Occipital lobe (tissue), 2 donors: Measurements from ENCODE around the gene TAF1C. TPM values are rescaled to one million over a fixed set of nuclear protein-coding genes. Genes with fewer than 3 reads are reported as not detected.
"Not testable (repeated sequence)": the region's sequence is repeated elsewhere in the genome, so short reads cannot be mapped to it uniquely, and the experiment has no call there.

ENCODE experiments used
- DNase-seq: peaks from one replicate; lab custom pipeline; 2025; lab: John Stamatoyannopoulos, UW
- total RNA-seq: library from RNA; depleted of rRNA; stranded (reverse); fragments of >200 nt; gene quantifications from one replicate; pipeline ENCODE4 v1.2.3, GENCODE V29; 2014

Gene TAF1C, protein sequence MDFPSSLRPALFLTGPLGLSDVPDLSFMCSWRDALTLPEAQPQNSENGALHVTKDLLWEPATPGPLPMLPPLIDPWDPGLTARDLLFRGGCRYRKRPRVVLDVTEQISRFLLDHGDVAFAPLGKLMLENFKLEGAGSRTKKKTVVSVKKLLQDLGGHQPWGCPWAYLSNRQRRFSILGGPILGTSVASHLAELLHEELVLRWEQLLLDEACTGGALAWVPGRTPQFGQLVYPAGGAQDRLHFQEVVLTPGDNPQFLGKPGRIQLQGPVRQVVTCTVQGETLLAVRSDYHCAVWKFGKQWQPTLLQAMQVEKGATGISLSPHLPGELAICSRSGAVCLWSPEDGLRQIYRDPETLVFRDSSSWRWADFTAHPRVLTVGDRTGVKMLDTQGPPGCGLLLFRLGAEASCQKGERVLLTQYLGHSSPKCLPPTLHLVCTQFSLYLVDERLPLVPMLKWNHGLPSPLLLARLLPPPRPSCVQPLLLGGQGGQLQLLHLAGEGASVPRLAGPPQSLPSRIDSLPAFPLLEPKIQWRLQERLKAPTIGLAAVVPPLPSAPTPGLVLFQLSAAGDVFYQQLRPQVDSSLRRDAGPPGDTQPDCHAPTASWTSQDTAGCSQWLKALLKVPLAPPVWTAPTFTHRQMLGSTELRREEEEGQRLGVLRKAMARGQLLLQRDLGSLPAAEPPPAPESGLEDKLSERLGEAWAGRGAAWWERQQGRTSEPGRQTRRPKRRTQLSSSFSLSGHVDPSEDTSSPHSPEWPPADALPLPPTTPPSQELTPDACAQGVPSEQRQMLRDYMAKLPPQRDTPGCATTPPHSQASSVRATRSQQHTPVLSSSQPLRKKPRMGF
- 14.3 TPM for total RNA-seq

DNA sequence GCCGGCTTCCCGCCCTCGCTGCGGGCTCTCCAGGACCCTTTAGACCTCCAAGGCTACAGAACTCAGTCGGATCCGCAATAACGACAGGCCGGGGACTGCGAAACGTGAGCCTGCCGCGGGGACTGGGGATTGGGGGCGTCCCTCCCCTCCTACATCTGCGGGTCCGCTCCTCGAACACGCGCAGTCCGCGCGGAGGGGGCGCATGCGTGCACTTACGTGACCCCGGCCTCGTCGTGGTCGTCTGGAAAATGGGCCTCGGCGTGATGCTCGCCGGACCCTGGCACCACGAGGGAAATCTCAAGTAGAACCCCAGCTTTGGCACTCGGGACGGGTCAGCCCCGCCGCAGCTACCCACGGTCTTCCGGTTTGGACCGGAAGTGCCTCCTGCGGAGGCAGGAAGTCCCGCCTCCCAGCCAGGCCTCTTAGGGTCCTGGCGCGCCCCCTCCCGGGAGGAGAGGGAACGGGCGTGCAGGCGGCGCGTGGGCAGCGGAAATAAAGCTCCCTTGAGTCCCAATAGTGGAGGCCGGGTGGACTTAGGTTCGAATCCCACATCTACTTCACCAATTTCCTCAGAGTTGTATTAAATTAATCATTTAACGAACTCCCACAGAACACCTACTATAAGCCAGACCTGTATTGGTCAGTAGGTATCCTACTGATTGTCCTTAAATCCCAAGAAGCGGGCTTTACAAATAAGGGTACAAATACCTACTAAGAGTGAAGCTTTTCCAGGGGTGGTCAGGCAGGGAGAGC, at the start of gene TAF1C:
Gene TAF1C (minus strand): TSS at position 373 of the 753 bp plus-strand sequence. CDS start 2,069 bp downstream, outside the sequence.
- DNase-seq, result peak; percentile 78

DNA sequence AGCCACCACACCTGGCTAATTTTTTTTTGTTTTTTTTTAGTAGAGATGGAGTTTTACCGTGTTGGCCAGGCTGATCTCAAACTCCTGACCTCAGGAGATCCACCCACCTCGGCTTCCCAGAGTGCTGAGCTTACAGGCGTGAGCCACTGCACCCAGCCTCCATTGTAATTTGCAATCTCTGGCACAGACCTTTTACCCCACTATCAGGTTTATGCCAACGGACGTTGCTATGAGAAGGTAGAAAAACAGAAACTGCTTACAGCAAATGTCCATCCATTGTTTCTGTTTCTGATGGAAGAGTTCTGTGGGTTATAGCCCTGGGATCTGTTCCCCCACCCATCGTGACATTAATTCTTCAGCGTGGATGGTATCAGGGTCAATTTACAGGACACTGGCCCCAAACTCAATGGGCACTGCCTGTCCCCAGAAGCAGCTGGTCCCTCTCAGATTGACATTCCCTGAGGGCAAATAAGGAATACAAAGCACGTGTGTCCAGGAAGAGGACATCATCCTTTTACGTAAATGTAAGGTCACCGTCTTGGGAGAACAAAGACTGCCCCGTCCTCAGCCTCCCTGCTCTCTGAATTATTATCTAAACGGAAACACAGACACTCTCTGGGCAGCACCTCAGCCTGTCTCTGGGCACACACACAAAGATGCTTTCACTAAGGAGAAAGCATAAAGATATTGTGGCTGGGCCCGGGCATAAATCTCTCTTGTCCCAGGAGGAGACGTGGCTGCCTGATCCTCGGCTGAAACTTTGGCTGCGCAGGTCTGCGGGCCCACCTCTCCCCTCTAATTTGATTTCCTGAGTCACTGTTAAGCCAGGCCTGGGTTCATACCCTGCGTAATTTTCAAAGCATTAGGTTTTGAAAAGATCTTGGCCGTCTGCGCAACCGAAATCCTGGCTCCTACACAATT, 47.7 kb upstream of the TAF1C start:
- no peak for DNase-seq

DNA sequence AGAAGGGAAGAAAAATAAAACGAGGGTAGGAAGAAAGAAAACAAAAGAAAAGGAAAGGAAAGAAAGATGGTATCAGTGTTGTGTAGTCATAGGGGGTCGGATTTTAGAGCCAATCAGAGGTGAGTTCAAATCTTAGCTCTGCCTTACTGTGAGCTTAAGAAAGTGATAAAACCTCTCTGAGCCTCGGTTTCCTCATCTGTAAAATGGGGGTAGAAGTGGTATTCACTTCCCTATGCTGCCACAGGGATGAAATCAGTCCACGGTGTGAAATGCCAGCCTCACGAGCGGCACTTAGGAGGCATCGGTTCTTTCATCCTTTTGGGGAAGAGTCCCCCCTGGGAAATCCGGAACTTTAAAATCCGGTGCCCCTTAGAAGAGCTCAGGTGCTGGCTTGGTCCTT, 46.9 kb upstream of the TAF1C start:
- DNase-seq, result no peak

DNA sequence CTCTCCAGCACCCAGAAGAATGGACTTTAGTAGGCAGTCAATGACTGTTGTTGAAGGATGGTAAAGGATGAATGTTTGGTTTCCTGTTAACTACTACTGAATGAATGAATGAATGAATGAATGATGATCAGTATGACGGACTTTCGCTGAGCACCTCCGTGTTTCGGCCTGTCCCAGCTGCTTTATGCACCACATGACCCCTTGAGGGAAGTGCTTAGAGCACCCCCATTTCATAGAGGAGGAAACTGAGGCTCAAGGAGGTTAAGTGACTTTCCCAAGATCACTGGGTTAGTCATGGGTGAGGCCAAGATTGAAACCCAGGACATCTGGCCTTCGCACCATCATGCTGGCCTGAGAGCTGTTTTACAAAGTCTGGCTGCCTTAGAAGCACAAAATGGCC, 46.1 kb upstream of the TAF1C start:
- DNase-seq, result no peak

DNA sequence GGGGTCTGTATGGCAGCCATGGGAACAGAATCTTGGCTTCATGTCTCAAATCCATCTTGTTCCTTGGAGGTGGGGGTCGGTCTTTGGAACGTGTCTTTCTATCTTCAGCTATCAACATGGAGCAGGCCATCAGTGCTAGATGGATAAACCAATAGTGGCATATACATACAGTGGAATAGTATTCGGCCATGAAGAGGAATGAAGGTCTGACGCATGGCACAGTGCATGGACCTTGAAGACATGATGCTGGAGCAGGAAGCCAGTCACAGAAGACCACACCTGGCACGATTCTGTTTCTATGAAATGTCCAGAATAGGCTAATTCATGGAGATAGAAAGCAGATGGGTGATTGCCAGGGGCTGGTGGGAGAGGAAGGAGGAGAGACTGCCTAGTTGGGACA, 45.2 kb upstream of the TAF1C start:
- DNase-seq, result no peak

DNA sequence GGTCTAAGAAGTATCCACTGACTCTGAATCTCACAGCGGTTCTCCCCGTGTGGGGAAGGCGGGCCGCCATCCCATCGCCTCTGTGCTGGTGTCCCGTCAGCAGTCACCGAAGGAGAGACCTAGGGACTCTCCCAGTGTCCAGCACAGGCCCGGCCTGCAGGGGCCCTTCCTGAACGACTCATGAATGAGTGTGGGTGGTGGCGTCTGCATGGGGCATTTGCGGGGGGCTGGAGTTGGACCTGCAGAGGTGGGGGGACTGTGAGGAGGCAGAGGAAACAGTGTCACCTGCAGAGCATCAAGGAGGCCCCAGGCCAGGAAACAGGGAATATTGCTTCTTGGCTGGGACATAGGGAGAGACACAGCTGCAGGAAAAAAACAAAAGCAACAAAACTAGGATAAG, 42.6 kb upstream of the TAF1C start:
- no peak for DNase-seq

DNA sequence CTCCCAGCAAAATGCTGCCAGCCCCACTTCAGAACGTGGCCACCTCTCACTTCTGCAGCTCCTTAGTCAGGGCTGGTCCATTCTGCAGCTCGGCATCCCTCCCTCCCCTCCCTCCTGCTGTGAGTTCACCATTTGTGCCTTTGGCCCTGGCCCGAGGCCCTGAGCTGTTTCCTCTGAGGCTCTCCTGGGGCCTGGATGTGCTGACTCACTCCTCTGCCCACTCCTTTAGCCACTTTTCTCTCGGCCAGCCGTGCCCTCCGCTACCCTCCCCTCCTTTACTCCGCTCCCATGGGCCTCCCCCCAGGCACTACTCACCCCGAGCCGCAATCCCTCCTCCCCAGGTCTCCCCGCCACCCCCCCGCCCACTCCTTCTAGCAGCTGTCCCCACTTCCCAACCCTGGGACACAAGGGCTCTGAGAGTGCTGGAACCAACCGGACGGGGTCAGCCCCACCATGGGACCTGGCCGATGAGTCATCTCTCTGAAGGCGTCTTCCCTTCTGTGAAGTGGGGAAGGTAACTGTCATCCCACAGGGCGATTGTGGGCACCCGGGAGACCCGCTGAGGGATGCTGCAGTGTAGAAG, 41.5 kb upstream of the TAF1C start:
- DNase-seq, result peak; percentile 10

DNA sequence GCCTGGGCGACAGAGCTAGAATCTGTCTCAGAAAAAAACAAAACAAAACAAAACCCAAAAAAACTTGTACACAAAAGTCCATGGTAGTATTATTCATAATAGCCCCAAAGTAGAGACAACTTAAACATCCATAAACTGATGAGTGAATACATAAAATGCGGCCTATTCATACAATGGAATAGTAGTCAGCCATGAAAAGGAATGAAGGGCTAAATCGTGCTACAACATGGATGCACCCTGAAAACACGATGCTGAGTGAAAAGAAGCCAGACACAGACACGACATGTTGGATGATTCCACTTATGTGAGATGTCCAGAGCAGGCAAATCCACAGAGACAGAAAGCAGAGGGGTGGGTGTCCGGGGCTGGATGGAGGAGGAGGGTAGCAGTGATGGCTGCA, 40.7 kb upstream of the TAF1C start:
- no peak for DNase-seq

DNA sequence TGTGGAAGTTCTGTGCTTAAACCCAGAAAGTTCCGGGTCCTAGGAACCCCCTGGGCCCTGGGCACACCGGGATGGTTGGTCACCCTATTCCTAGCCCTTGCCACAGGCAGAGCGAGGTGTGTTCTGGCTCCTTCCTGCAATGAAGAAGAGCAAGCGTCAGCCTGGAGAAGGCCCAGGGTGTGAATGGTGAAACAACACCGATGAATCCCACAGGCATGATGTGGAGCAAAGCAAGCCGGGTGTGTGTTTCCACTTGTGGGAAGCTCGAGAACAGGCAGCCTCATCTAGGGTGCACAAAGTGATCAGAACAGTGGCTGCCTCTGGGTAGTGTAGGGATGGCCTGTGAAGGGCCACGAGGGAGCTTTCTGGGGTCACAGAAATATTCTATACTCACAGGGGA, 39.2 kb upstream of the TAF1C start:
- no peak for DNase-seq

DNA sequence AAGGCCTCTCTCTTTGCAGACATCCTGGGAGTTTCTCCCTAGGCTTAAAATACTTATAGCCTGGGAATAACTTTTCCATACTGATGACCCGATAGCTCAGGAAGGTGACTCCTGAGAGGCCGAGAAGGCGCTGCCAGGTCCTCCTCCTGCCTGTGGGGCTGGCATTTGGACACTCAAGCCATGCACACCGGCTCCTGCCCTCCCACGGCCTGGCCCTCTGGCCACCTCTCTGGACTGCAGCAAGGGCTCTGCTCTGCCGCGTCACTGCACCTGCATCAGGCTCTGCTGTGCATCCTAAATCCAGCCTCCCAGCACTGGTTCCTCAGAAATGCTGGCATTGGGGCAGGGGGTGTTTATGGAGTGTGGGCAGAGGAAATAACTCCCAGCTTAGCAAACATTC, 38.7 kb upstream of the TAF1C start:
- DNase-seq, result no peak

DNA sequence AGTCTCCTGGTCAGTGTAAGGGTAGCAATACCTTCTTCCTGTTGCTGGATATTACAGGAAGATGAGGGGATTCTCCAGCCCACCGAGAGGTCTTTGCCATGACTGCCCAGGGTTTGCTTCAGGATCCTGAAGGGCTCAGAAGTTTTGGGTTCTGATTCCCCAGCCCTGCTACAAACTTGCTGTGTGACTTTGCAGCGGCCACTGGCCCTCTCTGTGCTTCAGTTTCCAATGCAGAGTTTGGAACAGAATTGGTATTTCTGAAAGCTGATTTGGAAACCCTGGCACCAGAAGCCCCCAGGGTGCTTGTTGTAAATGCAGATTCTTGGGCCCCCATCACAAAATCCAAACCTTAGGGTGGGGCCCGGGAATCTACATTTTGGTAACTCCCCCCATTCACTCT, 38.3 kb upstream of the TAF1C start:
- no peak for DNase-seq

DNA sequence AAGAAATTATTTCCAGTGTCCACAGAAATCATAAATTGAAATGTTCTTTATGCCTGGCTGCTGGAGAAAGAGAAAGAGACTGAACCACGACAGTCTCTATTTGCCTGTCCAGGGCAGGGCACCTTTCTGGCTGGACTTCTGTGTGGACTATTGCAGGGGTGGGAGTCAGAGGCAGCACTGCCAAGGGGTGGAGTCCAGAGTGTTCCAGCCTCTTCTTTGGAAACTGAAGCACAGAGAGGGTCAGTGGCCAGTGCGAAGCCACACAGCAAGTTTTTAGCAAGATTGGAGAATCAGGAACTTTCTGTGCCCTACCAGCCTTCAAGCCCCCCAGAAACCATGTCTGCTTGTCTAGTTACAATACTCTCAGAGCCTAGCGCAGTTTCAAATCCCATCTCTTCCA, 37.7 kb upstream of the TAF1C start:
- no peak for DNase-seq

DNA sequence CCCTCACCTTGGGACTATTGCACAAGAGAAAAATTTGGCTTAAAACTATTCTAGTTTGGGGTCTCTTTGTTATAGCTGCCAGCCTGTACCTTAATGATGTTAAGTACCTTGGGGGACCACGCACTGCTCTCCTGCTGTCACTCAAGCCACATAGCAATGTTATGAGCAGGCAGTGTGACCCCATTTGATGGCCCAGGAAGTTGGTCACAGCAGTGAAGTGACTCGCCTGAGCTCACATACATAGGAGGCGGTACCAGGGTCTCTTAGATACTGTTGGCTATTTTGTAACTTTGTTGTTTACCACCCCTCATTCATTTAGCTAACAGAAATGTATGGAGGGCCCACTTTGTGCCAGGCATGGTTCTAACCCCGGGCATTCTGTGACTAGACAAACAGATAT, 36.6 kb upstream of the TAF1C start:
- DNase-seq, result no peak

DNA sequence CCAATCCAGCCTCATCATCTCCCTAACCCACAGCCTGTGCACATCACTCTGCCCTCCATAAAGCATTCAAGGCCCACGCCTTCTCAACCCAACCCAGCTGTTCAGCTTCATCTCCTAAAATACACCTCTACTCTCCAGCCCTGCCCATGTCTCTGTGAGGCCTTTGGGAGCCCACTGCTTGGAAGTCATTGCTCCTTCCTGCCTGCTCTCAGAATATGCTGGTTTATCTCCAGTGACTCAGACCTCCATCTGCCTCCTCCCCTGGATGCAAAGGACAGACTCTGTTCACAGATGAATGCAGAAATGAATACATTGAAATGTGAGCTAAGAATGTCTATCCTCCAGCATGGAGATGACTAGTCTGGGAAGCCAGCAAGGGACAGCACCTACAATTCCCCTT, 34.0 kb upstream of the TAF1C start:
- peak; percentile 15 for DNase-seq

DNA sequence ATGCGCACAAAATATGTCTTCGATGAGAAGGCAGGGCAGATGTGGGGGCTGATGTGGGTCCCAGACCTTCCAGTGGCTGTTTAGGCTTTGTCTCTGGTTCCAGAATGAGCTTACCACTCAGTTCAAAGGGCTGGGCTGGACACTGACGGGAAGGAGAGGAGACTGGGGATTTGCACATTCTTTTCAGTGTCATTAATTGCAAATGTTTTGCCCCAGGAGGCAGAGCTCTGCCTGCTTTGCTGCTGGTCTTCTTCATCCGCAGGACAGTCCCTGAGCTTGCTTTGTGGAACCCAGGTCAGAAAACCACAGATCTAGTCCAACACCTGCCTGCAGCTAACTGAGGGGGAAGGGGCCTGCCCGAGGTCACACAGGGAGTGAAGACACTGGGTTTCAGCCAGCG, 32.1 kb upstream of the TAF1C start:
- no peak for DNase-seq

DNA sequence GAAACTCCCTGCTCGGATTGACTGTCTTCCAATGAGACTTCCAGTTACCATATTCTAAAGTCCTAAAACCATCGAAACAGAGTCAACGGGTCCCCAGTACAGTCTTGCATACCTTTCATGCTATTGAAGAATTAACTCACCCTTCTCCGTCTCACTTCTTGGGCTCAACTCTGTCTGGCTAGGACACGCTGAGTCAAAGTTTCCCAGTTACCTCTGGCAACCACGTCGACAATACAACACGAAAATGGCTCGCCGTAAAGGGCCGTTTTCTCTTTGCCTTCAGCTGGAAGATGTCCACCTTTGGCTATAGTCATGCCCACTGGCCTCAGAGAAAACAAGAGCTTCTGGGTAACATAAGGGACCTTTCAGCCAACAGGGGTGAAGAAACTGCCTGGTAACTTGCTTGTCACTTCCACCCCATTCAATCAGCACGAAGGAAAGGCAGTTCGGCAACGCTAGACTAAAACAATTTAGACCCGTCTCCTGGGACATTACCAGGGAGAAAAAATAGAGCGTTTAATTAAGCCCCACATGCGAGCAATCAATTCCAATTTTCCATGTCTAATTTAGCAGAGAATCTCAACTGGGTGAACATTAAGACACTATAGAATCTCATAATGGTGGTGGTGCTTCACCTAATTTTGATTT, 31.4 kb upstream of the TAF1C start:
- no peak for DNase-seq

DNA sequence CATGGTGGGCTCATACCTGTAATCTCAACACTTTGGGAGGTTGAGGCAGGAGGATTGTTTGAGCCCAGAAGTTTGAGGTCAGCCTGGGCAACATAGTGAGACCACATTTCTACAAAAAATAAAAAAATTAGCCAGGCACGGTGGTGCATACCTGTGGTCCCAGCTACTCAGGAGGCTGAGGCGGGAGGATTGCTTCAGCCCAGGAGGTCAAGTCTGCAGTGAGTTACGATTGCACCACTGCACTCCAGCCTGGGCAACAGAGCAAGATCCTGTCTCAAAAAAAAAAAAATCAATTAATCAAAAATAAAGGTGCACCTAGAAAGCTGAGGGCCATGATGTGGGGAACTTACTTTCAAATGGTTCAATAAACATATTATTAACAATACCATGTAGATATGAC, 29.3 kb upstream of the TAF1C start:
- not testable (repeated sequence) for DNase-seq

DNA sequence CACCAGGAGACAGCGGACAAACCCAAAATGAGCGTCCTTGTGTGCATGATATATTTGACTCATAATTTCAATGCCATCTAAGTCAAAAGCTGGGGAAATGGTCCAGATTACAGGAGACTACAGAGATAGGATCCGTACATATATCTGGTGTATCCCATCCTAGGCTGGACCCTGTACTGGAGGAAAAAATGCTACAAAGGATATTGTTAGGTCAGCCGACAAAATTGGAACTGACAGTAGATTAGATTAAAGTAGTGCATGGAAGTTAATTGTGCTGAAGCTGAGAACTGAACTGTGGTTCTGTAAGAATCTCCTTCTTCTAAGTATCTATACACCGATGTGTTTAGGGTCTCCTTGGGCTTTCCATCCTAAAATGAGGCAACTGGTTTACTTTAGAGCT, 28.7 kb upstream of the TAF1C start:
- DNase-seq, result no peak

DNA sequence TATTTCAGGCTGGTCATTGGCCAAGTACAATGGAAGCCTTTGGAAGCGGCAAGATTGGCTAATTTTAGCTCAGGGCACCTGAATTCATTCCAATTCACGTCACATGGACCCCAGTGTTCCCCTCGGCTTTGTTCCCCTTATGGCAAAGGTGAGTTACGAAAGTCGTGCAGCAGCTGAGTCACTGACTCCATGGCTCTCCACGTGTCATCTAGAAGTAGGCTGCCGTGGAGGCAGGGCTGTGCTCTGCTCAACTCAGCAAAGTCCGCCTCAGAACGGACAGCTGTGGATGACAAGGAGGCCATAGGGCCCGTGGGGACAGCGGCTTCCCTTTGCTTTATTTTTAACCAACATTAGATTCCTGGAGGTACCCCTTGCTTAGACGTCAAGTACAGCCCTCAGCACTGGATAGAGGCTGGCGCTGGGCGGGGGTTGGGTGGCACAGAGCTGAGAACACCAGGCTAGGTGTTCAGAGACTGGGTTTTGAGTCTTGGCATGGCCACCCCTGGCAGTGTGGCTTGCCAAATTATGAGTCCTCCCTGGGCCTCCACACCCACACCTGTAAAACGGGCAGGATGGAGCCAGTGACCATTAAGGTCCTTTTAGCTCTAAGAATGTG, 27.7 kb upstream of the TAF1C start:
- no peak for DNase-seq

DNA sequence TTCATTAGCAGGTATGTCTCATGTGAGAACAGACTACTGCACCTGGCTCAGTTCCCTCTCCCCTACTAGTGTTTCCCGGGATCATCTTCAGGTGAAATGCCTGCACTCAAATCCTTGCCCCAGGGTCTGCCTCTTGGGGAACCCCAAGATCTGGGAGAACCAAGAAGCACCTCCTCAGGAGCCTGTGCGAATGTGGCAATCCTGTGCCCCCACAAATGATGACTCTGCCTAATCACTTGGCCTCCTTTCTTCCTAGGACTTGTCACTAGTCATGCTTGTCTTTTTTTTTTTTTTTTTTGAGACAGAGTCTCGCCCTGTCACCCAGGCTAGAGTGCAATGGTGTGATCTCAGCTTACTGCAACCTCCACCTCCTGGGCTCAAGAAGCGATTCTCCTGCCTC, 25.8 kb upstream of the TAF1C start:
- no peak for DNase-seq
